OCI-LY1 (cell line): ENCODE data around the gene MDGA2.

Experiments used
- EZH2 ChIP-seq: fragments of 200-600 bp; sonication (generic), shearing (Covaris generic); IDR thresholded peaks from 2 replicates; pipeline ENCODE4 v1.8.0; 2017; ENCODE audit warnings: borderline replicate concordance, mixed run types, mild to moderate bottlenecking, antibody characterized with exemption, low read length, moderate library complexity, mixed read lengths
- TF ChIP-seq, protein P1 (sequence below): fragments of 200-600 bp; sonication (generic), shearing (Covaris generic); IDR thresholded peaks from 2 replicates; pipeline ENCODE4 v1.5.1; 2017; ENCODE audit warnings: mild to moderate bottlenecking, antibody characterized with exemption, low read length, moderate library complexity, mixed read lengths

DNA sequence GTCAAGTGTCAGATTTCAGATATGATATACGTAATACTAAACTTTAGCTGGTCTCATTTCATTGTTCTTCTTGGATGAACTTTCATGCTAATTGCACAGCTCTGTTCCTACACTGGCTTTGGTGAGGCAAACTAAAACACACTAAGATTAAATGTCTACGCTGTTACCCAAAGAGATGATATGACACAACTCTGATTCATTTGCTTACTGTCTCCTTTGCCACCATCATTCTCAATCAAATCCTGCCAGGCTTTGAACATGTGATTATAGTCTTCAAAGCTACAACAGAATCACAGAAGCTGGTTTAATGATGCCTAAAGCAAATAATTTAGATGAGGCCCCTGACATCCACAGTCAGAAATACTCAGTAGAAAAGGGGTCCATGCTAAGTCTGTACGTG, 37.7 kb downstream of the MDGA2 start:
- TF ChIP-seq, protein P1, sequence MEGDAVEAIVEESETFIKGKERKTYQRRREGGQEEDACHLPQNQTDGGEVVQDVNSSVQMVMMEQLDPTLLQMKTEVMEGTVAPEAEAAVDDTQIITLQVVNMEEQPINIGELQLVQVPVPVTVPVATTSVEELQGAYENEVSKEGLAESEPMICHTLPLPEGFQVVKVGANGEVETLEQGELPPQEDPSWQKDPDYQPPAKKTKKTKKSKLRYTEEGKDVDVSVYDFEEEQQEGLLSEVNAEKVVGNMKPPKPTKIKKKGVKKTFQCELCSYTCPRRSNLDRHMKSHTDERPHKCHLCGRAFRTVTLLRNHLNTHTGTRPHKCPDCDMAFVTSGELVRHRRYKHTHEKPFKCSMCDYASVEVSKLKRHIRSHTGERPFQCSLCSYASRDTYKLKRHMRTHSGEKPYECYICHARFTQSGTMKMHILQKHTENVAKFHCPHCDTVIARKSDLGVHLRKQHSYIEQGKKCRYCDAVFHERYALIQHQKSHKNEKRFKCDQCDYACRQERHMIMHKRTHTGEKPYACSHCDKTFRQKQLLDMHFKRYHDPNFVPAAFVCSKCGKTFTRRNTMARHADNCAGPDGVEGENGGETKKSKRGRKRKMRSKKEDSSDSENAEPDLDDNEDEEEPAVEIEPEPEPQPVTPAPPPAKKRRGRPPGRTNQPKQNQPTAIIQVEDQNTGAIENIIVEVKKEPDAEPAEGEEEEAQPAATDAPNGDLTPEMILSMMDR = no peak
- no peak for TF ChIP-seq EZH2
